NCI-H510A (cell line): Measurements from ENCODE around the gene PTDSS2.
"Not testable (repeated sequence)": the region's sequence is repeated elsewhere in the genome, so short reads cannot be mapped to it uniquely, and the experiment has no call there.

Experiments used
- DNase-seq: peaks from one replicate; lab custom pipeline; 2025; lab: John Stamatoyannopoulos, UW

The PTDSS2 gene

DNA sequence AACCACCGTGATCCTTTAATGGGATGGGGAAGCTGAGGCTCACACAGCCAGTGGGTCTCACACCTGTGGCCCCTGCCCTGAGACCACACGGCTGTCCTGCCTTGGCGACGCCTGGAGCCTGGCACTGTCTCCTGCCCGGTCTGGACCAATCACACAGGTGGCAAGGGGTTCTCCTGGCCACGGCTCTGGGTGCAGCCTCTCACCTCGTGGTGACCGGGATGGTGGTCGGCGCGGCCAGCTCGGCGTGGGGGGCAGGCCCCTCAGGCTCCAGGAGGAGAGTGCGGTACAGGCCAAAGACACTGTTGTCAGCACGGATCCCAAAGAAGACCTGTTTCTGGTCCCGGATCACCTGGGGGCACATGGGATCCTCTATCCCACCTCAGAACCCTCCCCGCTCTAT lies 17.0 kb upstream of the PTDSS2 start:
- no peak for DNase-seq

DNA sequence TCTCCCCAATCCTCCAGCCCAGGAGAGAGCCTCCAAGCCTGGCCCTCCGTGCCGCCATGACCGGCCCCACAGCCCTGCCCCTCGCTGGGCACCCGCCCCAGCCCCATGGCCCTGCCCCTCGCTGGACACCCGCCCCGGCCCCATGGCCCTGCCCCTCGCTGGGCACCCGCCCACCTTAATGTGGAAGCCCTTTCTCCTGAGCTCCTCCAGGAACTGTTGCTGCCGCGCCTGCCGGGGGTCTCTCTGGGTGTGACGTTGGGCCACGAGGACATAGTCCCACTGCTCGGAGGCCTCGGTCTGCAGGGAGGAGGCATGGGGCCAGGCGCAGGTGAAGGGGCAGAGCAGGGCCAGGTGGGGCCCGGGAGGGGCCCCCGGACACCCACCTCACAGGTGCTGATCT lies 16.4 kb upstream of the PTDSS2 start:
- no peak for DNase-seq

DNA sequence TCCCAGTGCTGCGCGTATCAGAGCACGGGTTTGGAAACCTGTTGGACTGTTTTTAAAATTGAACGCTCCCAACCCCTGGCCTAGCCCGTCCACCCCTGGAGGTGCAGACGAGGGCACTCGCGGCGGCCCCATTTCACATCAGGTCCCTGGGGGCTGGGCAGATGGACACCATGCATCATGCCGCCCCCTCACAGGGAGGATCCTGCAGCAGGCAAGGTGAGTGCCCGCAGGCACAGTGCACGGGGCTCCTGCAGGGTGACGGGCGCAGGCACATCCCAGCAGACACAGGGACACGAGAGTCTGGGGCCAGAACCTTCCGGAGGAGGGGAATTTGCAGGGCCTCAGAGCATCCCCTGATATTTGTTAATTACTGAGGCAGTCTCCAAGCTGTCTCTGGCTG lies 15.6 kb upstream of the PTDSS2 start:
- DNase-seq = no peak

DNA sequence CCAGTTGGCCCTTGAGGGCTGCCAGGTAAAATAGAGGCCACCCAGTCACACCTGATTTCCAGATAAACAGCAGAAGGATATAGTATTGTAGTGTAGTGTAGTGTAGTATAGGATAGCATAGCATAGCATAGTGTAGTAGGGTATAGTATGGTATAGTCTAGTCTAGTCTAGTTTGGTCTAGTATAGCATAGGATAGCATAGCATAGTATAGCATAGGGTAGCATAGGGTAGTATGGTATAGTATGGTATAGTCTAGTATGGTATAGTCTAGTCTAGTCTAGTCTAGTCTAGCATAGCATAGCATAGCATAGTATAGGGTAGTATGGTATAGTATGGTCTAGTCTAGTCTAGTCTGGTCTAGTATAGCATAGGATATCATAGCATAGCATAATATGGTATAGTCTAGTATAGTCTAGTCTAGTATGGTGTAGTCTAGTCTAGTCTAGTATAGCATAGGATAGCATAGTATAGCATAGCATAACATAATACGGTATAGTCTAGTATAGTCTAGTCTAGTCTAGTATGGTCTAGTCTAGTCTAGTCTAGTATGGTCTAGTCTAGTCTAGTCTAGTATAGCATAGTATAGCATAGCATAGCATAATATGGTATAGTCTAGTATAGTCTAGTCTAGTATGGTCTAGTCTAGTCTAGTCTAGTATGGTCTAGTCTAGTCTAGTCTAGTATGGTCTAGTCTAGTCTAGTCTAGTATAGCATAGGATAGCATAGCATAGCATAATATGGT lies 14.9 kb upstream of the PTDSS2 start:
- not testable (repeated sequence) for DNase-seq

DNA sequence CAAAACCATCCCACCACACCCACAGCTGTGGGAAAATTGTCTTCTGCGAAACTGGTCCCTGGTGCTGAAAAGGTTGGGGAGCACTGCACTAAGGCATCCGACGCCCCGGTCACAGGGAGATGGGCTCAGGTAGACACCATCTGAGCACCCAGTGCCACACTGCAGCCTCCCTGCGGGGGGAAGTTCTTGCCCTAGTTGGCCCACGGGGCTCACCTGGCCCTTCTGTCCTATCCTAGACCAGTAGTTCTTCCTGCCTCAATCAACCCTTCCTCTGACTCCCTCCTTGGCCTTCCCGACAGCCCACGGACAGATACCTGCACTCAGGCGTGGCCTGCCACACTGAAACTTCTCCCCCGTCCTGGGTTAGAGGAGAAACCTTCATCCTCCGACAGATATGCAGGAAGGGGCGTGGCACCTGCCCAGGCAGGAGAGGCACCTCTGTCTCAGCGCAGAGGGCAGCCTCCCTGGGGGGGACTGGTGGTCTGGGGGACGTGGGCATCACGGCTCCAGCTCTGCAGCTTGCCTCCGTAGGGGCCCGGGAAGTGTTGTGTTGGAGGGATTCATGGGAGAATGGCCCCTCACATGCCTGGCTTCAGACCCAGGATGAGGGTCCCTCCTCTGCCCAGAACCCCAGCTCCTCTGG lies 12.7 kb upstream of the PTDSS2 start:
- no peak for DNase-seq

DNA sequence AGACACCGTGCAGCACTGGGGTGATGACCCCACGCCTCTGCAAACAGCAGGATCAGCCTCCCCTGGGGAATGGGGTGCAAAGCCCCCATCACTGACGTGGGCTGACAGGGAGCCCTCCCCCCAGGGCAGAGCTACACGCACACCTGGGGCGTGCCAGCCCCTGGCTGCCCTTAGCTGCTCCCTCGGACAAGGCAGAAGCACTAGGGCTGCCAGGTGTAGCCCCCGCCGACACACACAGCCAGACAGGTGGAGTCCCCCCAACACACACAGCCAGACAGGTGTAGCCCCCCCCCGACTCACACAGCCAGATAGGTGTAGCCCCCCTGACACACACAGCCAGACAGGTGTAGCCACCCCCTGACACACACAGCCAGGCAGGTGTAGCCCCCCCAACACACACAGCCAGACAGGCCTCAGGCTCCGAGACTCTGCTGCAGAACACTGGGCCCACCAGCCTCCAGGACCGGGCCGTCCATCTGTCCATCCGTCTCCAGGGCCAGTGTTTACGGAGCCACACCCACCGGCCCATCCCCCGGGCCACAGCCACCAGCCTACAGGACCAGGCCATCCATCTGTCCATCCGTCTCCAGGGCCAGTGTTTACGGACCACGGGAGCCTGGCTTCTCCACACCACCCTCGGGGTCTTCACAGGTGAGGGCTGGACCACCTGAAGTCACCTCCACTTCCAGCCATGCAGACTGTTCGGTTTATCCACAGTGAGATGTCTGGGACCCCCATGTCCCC lies 11.8 kb upstream of the PTDSS2 start:
- DNase-seq = no peak

DNA sequence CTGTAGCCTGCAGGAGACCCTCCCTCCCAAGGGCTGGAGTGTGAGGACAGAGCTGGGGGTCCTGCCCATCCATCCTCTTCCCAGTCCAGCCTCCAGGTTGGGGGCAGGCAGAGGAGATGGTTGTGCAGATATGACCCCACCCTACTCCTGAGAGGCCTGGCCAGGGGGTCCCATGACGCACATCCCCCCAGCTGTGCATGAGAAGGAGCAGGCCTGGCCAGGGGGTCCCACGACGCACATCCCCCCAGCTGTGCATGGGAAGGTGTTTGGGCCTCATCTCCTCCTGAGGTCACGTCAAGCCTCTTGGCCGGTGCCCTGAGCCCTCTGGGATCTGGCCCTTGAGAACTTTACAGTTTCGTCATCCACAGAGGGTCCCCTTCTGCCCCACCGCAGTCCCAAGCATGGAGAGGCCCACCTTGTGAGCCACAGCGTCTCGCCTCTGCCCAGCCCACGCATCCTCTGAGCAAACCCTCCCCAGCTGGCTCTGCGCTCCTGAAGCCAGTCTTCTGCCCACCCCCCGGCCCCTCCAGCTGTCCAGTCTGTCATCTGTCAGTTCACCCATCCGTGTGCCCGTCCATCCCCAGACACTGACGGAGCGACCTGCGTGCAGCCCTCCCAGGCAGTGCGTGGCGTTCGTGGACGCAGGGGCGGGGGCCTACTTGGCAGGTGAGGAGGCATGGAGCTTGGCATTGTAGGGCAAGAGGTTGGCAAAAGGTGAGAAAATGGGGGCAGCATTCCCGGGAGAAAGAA lies 10.6 kb upstream of the PTDSS2 start:
- DNase-seq = no peak

DNA sequence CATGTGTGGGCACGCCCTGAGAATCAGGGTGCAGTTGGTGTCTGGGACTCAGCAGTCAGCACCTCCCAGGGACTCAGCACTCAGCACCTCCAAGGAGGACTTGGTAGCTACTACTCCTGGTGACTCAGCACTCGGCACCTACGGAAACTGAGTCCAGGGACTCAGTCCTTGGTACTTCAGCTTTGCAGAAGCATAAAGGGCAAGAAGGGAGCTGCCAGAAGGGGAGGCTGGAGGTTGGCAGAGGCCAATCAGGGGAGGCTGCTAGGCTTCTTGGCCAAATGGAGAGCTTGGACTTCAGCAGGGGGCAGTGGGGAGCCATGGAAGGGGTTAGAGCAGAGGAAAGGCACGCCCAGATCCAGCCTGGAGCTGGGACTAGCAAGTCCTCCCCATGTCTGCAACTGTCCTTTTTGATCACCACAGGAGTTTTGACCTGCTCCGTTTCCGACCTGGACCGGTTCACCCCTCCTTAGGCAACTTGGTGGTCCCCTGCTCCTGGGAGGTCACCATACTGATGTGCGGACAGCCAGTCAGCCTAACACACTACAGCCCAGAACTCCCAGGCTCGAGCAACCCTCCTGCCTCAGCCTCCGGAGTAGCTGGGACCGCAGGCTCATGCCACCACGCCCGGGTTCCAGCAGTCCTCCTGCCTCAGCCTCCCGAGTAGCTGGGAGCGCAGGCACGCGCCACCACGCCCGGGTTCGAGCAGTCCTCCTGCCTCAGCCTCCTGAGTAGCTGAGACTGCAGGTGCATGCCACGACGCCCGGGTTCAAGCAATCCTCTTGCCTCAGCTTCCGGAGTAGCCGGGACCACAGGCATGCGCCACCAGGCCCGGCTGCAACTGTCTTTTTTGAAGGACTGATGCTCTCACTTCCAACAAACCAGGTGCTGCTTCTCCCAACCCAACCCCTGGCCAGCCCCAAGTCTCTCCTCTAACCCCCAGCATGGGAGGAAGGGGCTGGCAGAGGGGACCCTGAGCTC lies 9.7 kb upstream of the PTDSS2 start:
- no peak for DNase-seq

DNA sequence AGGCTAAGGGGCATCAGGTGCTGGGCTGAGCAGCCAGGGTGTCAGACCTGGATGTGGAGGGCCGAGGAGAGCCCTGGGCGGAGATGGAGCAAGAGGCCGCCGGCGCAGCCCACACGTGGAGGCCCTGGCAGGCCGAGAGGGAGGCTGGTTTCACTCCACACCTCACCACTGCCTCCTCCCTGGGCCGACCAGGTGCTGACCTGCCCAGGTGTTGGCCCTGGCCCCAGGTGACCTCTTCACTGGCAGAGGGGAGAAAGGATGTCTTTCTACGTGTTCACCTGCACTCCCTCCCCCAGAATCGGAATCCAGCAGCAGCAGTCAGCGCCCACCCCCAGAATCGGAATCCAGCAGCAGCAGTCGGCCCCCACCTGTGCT lies 9.0 kb upstream of the PTDSS2 start:
- no peak for DNase-seq

DNA sequence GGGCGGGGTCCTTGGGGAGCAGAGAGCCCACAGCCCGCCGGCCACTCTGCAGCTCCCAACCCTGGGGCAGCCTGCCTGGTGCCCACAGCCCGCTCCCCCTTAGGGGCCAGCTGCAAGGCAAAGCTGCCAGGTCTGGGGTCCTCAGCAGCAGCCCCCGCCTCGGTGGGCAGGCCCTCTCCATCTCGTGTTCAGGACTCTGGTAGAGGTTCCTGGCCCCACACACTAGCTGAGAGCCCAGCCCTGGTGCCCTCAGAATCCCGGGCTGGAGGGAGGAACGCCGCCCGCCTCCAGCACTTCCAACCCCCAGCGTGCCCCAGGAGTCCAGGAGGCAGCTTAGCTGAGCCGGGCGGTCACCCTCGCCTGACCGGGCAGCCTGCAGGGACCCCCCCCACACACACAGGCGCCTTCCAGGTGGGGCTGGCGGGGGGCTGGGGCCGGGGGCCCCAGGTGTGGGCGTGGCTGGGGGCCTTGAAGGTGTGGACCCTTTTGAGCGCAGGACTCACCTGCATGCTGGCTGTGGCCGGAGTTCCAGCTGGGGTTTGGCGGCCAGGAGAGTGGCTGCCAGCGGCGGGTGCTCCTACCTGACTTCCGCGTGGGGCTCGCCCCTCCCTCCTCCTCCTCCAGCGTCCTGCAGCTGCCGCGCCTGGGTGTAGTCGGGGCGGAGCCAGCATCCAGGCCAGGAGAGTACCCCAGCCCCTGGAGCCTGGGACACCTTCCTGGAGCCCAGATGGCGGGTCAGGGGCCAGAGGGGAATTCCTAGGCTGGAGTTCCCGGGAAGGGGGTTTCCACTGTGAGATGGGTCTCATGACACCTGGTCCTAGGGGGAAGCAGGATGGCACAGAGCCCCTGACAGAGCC lies 8.4 kb upstream of the PTDSS2 start, which contains the start of gene ANO9:
Gene ANO9 (minus strand): TSS at position 594 of the 857 bp plus-strand sequence. CDS start 85 bp downstream, at position 509.
- peak; percentile 60 for DNase-seq

DNA sequence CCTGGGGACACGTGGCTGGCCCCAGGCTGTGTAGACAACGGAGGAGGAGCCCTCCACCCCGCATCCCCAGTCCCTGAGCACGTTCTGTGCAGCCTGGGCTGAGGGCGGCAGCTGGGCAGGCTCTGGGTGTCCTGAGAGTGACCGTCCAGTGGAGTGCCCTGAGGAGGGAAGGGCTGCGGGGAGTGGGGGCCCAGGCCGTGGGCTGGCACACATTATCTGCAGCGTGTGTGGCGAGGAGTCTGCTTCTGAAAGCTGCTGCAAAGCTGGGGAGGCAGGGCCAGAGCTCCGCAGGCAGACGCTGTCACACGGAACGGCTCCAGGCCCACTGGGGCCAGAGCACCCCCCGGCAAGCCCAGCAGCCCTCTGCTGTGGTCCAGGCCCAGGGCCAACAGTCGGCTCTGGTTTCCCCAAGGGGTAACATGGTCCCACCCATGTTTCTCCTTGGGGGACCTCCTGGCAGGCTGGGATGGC lies 7.4 kb upstream of the PTDSS2 start:
- DNase-seq = no peak

DNA sequence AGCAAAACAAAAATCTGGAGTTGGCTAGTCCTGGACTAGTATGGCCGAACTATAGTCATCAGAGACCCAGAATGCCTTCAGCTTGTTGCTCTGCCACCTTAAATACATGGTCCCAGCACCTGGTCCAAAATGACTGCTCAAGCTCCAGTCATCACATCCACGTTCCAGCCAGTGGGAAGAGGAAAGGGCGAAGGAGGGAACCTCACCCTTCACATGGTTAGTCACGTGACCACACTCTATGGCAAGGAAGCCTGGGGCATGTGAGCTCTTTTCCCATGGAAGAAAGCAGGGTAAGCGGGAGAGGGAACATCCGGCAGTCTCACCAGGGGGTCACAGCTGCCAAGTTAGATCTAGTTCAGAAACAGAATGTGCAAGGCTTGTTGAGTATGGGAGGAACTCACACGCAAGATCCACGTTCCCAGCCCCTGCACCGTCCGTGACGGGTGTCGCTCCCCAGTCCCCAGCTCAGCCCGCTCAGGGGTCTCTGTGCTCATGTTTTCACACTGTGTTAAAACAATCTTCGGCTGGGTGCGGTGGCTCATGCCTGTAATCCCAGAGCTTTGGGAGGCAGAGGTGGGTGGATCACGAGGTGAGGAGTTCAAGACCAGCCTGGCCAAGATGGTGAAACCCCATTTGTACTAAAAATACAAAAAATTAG lies 6.4 kb upstream of the PTDSS2 start:
- peak; percentile 71 for DNase-seq

DNA sequence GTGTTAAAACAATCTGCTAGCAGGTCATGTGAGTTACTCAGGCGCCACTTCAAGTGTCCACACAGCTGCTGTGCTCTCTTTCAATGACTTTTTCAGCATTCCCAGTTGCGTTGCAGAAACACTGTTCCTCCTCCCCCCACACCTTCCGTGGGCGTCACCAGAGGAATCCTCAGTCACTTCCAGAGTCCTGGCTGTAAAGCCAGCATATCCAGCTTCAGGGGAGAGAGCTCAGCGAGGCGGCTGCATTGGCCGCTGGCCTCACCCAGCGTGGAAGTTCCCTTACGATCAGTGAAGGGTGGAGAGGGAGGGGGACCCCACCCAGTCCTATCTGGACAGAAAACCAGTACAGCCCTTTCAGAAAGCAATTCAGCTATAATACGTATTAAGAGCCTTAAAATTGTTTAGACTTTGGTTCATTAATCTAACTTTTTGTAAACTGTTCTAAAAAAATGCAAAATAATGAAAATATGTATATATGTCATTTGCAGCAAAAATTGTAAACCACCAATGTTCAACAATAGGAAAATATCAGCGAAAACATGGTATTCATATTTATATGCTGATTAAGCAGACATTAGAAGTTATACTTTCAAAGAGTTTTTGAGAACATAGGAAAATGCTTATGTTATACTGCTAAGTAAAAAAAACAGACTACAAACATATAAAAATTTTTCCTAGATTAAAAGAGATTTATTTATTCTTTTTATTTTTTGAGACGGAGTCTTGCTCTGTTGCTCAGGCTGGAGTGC lies 5.5 kb upstream of the PTDSS2 start:
- DNase-seq = peak; percentile 53

DNA sequence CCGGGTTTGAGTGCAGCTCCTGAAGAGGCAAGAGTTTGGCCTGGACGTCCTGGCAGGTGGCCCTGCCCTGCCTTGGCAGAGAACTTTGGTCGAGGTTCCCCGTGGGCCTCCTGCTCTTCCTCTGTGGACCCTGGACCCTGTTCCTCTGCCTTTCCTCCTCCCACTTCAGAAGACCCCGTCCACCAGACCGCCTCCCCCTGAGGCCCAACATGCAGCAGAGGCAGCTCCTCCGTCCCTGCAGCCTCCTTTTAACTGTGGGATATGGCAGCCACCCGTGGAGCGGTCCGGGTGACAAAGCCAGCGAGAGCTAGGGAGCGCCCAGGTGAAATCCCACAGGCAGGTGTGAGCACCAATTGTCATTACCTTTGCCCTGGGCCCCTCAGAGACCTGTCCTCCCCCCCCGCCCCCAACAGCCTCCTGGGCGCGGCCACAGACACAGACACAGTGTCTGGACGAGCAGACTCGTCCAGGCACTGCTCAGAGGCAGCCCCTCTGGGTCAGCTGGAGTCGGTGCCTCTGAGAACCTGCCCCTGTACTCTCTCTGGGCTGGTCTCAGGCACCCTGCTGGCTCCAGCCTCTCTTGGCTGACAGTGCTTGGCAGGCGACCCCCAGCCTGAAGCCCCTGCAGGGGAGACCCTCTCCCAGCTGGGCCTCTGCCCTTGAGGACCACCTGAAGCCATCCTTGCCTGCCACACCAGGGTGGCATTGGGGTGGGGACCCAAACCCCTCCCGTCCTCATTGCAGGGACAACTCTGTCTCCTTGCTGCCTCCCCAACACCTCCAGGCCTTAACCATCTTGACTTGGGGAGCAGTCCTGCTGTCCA lies 4.1 kb upstream of the PTDSS2 start:
- DNase-seq = no peak

DNA sequence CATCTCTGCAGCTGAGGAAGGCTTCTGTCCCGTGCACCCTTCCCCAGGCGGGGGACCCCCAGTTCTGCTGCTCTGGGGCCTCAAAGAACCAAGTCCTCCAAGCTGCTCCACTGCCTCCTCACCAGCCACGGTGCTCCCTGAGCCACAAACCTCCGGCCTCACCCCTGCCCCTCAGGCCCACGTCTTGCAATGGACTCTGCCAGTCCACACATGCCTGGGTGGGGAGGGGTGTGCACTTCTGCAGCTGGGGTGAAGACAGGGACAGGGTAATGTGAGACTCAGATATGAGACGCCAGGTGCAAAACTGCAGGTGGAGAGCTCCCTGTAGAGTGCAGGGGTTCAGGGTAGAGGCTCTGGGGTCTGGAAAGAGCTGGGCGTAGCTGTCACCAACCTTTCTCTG lies 3.2 kb upstream of the PTDSS2 start:
- peak; percentile 42 for DNase-seq

DNA sequence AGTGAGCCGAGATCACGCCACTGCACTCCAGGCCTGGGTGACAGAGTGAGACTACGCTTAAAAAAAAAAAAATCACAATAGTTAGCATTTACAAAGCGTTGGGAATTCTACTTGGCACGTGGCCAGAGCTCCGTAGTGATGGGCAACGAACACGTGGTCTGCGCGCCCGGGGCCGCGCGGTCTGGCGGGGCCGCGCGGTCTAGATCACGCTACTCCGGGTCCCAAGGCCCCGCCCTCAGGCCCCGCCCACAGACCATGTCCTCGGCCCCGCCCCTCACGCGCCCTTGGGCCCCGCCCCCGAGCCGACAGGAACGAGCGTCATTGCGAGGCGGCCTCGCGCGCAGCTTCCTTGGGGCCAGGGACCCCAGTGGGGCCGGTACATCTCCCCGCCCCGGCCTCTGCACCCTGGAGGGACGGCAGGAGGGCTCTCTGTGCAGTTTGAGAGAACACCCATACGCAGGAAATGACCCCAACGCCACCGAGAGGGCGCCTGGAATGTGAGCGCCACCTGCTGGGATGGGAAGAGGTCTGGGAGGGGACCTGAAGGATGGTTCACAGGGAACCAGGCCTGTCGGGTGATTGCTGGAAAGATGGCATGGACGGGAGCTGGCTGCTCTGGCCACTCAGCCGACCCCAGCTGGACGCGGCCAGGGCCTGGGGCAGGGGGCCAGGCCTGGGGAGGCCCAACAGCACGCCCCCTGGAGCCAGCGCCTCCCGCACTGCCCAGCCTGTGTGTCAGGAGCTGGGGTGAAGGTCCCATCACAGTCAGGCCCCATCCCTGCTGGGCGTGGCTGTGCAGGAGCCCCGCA lies 2.0 kb upstream of the PTDSS2 start:
- peak; percentile 86 for DNase-seq
